HG03565 (cell line): ENCODE measurements around the gene ERCC1.
"Not testable (repeated sequence)": the region's sequence is repeated elsewhere in the genome, so short reads cannot be mapped to it uniquely, and the experiment has no call there.

Source experiments
- ATAC-seq: cut with Tn5 transposase; IDR thresholded peaks from one replicate; pipeline ENCODE4 v1.9.1; 2021; ENCODE audit warnings: mild to moderate bottlenecking, moderate library complexity; ENCODE audit not compliant: unreplicated experiment

Gene ERCC1

GRCh38 chr19:45455707-45456499, 32.2 kb upstream of the ERCC1 start:
- no peak for ATAC-seq

- no peak for ATAC-seq
Measured at GRCh38 chr19:45451850-45452387, 28.2 kb upstream of the ERCC1 start.

DNA sequence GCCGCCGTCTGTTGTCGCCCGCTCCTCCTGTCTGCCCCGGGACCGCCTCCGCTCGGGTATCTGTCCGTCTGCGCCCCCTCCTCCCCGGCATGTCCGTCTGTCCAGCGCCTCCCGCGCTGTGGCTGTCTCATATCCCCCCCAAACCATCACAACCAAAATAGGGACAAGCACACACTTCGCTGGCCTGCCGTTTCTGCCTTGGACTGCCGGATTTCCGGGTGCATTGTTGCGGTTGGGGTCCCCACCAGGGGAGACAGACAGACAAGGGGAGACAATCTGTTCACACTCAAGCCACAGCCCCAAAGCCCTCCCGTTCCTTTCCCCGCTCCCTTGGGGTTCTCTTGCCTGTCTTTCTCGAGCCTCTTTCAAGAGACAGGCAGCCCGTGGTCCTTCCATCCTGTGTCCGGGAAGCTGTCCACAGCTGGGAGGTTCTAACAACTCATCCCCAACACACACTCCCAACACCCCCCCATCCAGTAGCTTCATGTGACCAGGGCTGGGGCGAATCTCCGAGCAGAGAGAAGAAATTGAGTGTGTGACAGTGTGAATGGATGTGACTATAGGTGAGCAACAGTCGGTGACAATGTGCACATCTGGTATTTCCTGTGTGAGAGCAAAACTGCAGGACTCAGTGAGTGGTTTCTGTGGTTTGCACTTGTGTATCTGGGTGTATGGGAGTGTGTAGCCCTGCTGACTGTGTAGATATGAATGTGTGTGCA, 27.6 kb upstream of the ERCC1 start:
- no peak for ATAC-seq

- no peak for ATAC-seq
Measured at GRCh38 chr19:45450012-45450333, 26.3 kb upstream of the ERCC1 start.

GRCh38 chr19:45448887-45449299, 25.2 kb upstream of the ERCC1 start:
- no peak for ATAC-seq

- ATAC-seq = no peak
Measured at GRCh38 chr19:45448425-45448756, 24.7 kb upstream of the ERCC1 start.

DNA sequence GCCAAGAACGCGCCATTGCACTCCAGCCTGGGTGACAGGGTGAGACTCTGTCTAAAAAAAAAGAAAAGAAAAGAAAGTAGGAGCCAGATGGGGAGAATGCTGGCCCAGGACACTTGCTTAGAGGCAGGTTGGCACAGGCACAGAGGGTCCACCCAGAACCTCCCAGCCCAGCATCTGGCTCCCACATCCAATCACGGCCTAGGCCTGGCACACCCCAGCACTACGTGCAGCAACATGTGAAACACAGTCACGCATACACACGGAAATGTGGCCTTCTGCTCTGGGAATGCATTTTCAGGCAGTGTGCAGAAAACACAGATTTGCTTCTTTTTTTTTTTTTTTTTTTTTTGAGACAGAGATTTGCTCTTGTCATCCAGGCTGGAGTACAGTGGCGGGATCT, 23.2 kb upstream of the ERCC1 start:
- no peak for ATAC-seq

GRCh38 chr19:45446295-45446694, 22.6 kb upstream of the ERCC1 start:
- no peak for ATAC-seq

DNA sequence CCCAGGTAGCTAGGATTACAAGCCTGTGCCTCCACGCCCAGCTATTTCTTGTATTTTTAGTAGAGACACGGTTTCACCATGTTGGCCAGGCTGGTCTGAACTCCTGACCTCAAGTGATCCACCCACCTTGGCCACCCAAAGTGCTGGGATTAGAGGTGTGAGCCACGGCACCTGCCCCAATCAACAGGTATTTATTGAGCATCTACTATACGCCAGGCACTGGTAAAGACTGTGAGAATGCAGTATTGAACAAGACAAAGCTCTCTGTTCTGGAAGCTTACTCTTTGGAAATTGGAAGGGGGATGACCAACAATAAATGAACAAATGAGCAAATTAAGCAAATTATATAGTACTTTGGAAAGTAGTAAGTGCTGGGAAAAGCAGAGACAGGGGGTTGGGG, 21.4 kb upstream of the ERCC1 start:
- ATAC-seq = no peak

DNA sequence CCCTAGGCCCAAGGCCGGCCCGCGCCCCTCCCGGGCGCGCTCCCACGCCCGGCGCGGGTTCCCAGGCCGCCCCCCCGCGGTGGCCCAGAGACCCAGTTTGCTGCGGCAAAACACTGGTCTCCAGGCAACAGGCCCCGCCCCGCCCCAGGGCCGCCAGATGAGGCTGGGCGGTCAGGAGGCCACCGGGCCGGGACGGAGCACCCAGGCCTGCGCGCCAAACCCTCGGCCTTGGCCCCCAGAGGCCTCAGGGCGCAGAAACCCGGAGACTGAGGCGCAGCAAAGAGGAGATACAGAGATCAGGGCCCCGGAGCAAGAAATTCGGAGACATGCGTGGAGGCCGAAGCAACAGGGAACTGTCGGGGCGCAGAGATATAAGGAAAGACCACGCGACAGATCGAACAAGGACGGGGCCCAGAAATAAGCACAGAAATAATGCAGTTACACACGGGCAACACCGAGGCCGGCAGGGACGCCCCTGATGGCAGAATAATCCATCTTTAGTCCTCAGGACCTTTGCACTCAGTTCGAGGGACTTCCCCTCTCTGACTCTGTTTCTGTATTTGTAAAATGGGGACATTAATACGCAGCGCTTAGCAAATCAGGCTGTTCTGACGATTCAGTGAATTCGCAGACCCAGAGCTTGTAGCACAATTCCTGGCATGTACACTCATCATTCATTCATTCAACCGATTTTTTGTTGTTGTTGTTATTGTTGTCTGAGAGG, 20.8 kb upstream of the ERCC1 start:
- ATAC-seq = no peak

DNA sequence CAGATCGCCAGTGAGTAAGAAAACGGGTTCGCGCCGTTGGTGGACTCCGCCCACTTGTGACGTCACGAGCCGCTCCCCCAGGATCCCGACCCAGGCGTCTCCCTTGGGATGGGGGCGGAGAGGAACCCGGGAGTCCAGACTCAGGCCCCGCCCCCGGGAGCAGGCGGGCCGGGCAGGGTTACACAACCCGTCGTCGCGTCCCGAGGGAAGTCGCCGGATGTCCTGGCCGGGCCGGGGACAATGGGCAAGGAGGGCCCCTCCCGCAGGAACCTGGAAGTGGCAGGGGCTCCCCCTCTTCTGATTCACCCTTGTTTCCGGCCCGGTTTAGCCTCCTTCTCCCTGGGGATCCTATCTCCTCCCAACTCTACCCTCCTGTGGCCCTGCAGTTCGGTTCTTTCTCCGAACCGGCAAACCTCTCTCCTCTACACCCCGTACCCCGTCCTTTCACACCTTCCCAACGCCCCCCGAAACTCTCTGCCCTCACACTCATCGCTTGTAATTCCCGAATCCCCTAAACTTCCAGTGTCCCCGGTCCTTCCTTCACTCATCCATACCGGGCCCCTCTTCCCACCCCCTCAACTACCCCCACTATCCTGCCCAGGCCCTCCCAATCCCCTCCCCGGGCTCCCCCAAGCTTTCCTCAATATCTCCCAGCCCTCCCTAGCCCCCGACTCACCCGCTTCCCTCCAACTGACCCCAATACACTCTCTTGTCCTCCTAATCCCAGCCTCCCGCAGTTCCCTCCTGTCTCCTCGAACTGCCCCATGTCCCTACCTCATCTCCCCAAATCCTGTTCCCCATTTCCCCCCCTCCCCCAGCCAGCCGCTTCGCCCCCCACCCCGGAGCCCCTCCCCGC, 20.0 kb upstream of the ERCC1 start:
- no peak for ATAC-seq

GRCh38 chr19:45442778-45443461, 19.2 kb upstream of the ERCC1 start:
- no peak for ATAC-seq

DNA sequence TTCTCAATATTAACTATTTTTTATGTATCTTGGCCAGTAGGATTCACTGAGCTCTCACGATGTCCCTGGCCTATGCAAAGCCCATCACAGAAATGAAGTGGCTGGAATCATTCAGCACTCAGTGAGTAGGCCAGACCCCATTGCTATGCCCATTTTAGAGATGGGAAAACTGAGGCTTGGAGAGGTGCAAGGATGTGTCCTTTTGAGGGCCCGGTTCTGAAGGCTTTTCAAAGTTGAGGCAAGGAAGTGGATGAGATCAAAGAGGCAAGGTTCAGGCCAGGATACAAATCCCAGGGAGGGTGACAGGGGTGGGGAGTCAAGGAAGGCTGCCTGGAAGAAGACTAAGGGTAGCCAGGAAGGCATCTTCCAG, 18.7 kb upstream of the ERCC1 start:
- ATAC-seq = no peak

GRCh38 chr19:45440873-45441654, 17.3 kb upstream of the ERCC1 start:
- no peak for ATAC-seq

- no peak for ATAC-seq
Measured at GRCh38 chr19:45440259-45440638, 16.5 kb upstream of the ERCC1 start.

GRCh38 chr19:45439569-45440258, 16.0 kb upstream of the ERCC1 start:
- ATAC-seq = peak; percentile 47

- no peak for ATAC-seq
Measured at GRCh38 chr19:45439190-45439568, 15.5 kb upstream of the ERCC1 start.

GRCh38 chr19:45437328-45437727, 13.6 kb upstream of the ERCC1 start:
- ATAC-seq = no peak

GRCh38 chr19:45432543-45432942, 8.8 kb upstream of the ERCC1 start:
- not testable (repeated sequence) for ATAC-seq
